ELF-1 (cell line): Measurements from ENCODE around the gene ELOVL2.
A peak's percentile ranks its signal among the peaks of the same experiment; 100 is the strongest.
"Not testable (repeated sequence)": the region's sequence is repeated elsewhere in the genome, so short reads cannot be mapped to it uniquely, and the experiment has no call there.

Experiments used
- DNase-seq: peaks from one replicate; pipeline ENCODE4 v3.0.0-alpha.2; 2016; ENCODE audit warnings: low read depth, low spot score

ELOVL2 gene

DNA sequence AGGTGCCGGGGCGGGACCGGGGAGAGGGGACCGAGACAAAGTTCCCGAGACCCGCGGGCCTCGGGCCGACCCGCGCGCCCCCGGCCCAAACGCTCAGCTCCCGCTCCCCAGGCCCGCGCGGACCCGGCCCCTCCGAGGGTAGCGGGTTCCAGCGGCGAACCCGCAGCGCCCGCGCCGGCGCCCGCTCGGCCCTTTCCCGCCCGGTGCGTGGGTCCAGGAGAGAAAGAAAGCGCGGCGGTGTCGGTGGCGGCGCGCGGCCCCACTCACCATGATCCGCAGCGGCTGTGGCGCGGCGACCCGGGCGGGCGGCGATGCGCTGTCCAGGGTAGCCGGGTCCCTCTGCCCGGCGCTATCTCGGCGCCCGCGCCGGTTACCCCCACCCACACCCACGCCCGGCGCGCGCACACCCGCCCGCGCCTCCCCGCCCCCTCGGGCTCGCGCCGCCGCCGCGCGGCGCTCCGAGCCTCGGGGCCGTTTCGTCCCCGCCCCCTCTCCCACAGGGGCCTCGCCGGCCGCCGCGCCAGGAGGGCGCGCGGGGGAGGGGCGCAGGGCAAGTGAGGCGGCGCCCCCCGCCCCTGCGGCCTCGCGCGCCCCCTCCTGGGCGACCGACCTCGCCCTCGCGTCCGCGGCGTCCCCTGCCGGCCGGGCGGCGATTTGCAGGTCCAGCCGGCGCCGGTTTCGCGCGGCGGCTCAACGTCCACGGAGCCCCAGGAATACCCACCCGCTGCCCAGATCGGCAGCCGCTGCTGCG lies at the start of gene ELOVL2:
Gene ELOVL2, minus strand, starts transcription at position 345 of the 751 bp plus-strand sequence. Its CDS starts 75 bp downstream, at position 270.
- DNase-seq = peak; percentile 51

- no peak for DNase-seq
Measured at GRCh38 chr6:11093376-11093625, 49.2 kb upstream of the ELOVL2 start.

GRCh38 chr6:11092668-11093375 lies 48.7 kb upstream of the ELOVL2 start:
- DNase-seq = no peak

DNA sequence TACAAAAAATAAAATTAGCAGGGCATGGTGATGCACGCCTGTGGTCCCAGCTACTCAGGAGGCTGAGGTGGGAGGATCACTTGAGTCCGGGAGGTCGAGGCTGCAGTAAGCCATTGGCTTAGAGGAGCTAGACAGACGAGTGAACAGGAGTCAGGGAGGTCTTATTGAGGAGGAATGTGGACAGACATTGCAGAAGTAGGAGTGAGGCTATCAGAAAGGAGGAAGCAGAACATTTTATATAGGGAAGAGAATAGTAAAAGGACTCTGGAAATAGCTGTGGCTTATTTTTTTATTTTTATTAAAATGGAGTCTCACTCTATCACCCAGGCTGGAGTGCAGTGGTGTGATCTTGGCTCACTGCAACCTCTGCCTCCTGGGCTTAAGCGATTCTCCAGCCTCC lies 47.0 kb upstream of the ELOVL2 start:
- not testable (repeated sequence) for DNase-seq

DNA sequence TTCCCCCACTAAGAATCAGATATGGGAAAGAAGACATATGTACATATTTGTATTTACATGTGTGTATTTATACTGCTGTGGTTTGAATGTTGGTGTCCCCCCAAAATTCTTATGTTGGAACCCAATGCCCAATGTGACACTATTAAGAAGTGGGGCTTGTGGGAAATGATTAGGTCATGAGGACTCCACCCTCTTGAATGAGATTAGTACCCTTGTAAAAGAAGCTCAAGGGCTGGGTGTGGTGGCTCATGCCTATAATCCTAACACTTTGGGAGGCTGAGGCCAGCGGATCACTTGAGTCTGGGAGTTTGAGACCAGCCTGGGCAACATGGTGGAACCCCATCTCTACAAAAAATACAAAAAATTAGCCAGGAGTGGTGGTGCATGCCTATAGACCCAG lies 45.6 kb upstream of the ELOVL2 start:
- no peak for DNase-seq

GRCh38 chr6:11087141-11087812 lies 43.2 kb upstream of the ELOVL2 start:
- peak; percentile 32 for DNase-seq

DNA sequence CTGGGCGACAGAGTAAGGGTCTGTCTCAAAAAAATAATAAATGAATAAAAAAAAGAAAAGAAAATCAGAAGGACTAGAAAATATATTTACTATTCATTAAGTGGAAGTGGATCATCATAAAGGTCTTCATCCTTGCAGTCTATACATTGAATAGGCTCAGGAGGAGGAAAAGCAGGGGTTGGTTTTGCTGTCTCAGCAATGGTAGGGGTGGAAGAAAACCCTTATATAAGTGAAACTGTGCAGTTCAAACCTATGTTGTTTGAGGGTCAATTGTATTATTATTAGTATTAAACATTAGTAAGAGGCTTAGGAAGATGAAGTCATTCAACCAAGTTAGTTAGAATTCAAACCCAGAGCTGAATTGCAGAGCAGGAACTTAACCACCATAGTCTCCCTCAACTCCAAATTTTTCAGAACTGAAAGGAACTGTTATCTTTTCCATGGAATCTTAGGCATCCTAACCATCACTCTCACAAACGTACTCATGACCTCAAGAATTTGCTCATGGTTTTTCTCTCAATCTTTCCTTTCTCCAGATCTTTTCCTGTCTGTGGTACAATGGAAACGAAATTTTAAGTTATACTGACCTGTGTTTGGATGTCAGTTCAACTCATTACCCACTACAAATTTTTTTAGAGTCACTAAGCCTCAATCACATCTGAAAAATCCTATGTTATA lies 41.8 kb upstream of the ELOVL2 start:
- DNase-seq = no peak

DNA sequence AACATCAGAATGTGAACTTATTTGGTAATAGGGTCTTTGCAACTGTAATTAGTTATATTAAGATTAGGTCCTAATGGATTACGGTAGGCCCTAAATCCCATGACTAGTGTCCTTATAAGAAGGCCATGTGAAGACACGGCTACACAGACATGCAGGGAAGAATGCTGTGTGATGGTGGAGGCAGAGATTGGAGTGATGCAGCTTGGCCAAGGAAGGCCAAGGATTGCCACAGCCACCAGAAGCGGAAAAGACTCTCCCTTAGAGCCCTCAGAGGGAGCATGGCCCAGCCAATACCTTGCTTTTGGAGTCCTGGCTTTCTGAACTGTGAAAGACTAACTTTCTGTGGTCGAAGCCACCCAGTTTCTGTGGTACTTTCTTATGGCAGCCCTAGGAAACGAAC lies 39.9 kb upstream of the ELOVL2 start:
- no peak for DNase-seq

DNA sequence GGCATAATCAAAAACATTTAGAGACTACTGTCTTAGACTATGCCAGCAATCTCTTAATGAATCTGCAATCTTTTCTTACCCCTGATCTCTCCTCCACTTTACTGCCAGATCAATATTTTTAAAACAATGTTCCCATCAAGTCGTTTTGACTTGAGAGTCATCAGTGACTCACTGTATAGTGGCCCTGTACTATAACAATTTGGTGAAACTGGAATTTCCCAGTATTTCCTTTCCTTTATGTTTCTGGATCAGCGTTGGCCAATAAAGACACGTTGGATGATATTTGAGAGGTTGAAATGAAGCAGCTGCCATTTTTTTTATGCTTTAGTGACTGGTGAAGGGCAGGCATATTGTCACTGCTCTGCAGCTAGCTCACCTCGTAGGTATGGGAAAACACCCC lies 39.4 kb upstream of the ELOVL2 start:
- no peak for DNase-seq

GRCh38 chr6:11080296-11080695 lies 36.2 kb upstream of the ELOVL2 start:
- no peak for DNase-seq

- no peak for DNase-seq
Measured at GRCh38 chr6:11078266-11078665, 34.2 kb upstream of the ELOVL2 start.

DNA sequence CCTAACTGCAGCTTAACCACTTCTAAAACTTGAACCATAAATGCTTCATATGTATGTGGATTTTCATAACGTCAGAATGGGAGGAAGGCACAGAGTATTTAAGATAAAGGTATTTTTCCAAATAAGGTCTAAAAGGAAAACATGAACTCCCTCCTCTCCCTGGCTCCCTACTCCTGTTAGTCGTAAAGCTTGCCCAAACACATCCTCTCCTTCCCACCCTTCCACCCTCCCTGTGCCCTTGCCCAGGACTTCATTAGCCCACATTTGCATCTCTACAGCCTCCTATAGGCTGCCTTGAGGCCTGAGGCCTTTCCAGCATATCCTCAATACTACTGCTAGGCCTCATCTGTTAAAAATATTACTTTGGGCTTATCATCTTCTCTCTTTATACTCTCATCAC lies 32.4 kb upstream of the ELOVL2 start:
- DNase-seq = no peak

- DNase-seq = no peak
Measured at GRCh38 chr6:11072101-11072500, 28.0 kb upstream of the ELOVL2 start.

DNA sequence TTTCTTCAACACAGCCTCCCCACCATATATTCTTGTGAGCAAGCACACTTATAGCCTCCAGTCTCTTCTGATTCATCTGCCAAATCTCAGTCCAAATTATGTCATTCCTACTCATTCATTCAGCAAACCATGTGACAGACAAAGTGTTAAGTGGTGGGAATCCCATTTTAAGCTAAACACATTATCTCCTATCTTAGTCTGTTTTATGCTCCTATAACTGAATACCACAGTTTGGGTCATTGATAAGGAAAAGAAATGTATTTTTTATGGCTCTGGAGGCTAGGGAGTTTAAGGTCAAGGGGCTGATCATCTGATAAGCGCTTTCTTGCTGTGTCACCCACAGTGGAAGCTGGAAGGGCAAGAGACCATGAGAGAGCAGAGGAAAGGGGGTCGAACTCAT lies 25.7 kb upstream of the ELOVL2 start:
- no peak for DNase-seq

DNA sequence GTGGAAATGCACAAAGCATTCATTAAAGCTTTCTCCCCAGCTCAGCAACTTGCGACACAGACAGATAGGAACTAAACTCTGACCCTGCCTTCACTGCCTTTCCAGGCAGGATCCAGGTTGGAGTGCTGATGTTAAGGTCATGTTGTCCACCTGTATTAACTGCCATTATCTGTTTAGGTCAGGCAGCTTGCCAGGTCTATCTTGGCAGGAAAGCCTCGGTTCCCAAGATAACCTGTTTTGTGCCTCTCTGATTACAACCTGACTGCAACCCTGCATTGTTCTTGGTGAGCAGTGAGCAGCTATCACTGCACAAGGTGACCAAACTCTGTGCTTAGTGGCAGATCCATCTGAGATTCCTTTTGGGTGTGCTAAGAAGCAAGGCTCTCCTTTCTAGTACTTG lies 23.2 kb upstream of the ELOVL2 start:
- DNase-seq = no peak

- no peak for DNase-seq
Measured at GRCh38 chr6:11066505-11067347, 22.6 kb upstream of the ELOVL2 start.

GRCh38 chr6:11065436-11066202 lies 21.5 kb upstream of the ELOVL2 start:
- DNase-seq = no peak

GRCh38 chr6:11064836-11065235 lies 20.7 kb upstream of the ELOVL2 start:
- no peak for DNase-seq

DNA sequence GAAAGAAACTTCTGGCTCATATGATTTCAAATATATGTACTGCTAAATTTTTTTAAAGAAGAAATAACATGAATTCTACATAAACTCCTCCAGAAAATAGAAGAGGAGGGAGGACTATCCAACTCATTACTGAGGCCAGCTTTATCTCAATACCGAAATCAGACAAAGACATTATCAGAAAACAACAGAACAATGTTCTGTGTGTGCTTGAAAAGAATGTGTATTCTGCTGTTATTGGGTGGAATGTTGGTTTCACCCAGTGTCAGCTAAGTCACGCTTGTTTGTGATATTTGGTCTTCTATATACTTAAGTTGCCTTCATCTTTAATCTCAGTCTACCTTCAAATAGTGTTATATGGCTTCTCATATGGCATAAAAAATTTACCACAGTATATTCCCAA lies 18.6 kb upstream of the ELOVL2 start:
- DNase-seq = no peak

- DNase-seq = no peak
Measured at GRCh38 chr6:11062083-11062482, 18.0 kb upstream of the ELOVL2 start.

DNA sequence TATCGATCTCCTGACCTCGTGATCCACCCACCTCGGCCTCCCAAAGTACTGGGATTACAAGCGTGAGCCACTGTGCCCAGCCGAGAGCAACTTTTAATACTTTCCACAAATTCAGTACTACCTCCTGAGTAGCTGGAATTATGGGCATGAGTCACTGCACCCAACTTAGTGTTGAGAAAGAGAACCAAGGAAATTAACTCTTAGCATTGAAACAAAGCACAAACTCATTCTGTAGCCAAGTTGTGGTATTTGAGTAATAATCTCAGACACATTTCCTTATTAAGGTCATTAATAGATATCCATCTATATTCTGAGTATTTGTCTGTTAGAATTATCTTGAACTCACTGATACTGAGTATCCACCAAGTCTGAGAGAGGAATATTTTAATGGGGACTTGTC lies 14.3 kb upstream of the ELOVL2 start:
- no peak for DNase-seq
